ENCODE measurements around the gene ARHGDIG.

DNA sequence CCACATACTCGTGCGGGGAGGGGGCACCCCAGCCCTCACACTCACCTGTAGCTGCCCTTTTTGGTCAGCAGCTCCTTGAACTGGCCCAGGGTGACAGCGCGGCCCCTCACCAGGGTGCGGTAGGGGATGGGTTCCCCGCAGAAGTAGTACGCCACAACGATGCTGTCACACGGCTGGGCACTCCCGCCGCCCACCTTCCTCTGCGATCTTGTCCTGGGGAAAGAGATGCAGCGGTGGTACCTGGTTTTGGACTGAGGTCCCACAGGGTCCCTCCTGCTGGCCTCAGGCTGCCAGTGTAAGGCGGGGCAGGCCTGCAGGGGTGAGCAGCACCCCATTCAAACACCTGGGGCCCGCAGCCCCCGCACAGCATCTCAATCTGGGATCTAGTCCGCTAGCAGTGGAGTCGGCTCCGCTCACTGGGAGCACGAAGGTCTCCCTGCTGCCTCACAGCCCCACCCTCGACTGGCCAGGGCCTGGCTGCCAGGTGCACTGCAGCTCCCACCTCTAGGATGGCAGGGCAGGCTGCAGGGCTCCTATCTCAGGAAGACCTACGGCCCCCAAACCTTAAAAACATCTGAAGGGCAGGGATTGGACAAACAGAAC lies 9.1 kb downstream of the ARHGDIG start:
- no peak for TF ChIP-seq CTCF (IDR thresholded peaks at IDR 0.05)
- no peak for TF ChIP-seq ZFX (IDR thresholded peaks at IDR 0.05; ENCODE audit: borderline replicate concordance)

All from 22Rv1 (cell line).